Liver (tissue), 9 donors: ENCODE results near the gene RIN1. TPM values are rescaled to one million over a fixed set of nuclear protein-coding genes. Genes with fewer than 3 reads are reported as not detected.

ENCODE experiments used
- DNase-seq: peaks from one replicate; pipeline ENCODE4 v3.0.0-alpha.2; 2017; ENCODE audit warnings: low spot score
- H3K27ac ChIP-seq, 2 donors: one replicate each; pipeline ENCODE4 v1.7.0; 2013; ENCODE audit warnings: inconsistent platforms in 2 of 2, low read length in 2 of 2, control low read depth in 1 of 2, low read depth in 1 of 2, mild to moderate bottlenecking in 1 of 2
- H3K27me3 ChIP-seq, 4 donors: one replicate each; pipeline versions ENCODE4 v1.6.1 to v1.7.0; 2013; ENCODE audit warnings: low read length in 3 of 4, inconsistent platforms in 1 of 4, mild to moderate bottlenecking in 1 of 4, moderate library complexity in 1 of 4; ENCODE audit not compliant: control insufficient read depth in 4 of 4, insufficient read depth in 4 of 4
- H3K36me3 ChIP-seq, 4 donors: one replicate each; pipeline versions ENCODE4 v1.6.1 to v1.7.0; 2013; ENCODE audit warnings: low read length in 3 of 4, mild to moderate bottlenecking in 3 of 4, low read depth in 1 of 4, moderate library complexity in 1 of 4; ENCODE audit not compliant: control insufficient read depth in 4 of 4, insufficient read depth in 3 of 4
- H3K4me1 ChIP-seq, 4 donors: one replicate each; pipeline versions ENCODE4 v1.6.1 to v1.7.0; 2013; ENCODE audit warnings: low read length in 3 of 4, mild to moderate bottlenecking in 3 of 4, moderate library complexity in 1 of 4; ENCODE audit not compliant: control insufficient read depth in 4 of 4, insufficient read depth in 4 of 4
- H3K4me3 ChIP-seq, 3 donors: one replicate each; pipeline versions ENCODE4 v1.6.1 to v1.7.0; 2013; ENCODE audit warnings: low read length in 3 of 3, control low read depth in 1 of 3, low read depth in 1 of 3, mild to moderate bottlenecking in 1 of 3
- H3K9ac ChIP-seq, 2 donors: one replicate each; pipeline ENCODE4 v1.7.0; 2013; ENCODE audit warnings: low read length in 2 of 2, mild to moderate bottlenecking in 2 of 2, moderate library complexity in 2 of 2, control low read depth in 1 of 2, low read depth in 1 of 2
- H3K9me3 ChIP-seq, 4 donors: one replicate each; pipeline versions ENCODE4 v1.6.1 to v1.7.0; 2013; ENCODE audit warnings: low read length in 3 of 4; ENCODE audit not compliant: control insufficient read depth in 4 of 4
- EGR1 ChIP-seq, 2 donors: IDR thresholded peaks; 2 replicates each; pipeline ENCODE4 v1.6.1; 2016 to 2018; ENCODE audit warnings: antibody characterized with exemption in 2 of 2, low read depth in 2 of 2
- FOXA1 ChIP-seq: IDR thresholded peaks from 2 replicates; pipeline ENCODE4 v1.6.1; 2016; ENCODE audit warnings: antibody characterized with exemption
- FOXA2 ChIP-seq: IDR thresholded peaks from 2 replicates; pipeline ENCODE4 v1.6.1; 2016; ENCODE audit warnings: antibody characterized with exemption
- GABPA ChIP-seq, 2 donors: IDR thresholded peaks in 1 of 2; conservative IDR thresholded peaks in 1 of 2; 2 replicates each; pipeline ENCODE4 v1.6.1; 2016; ENCODE audit warnings: antibody characterized with exemption in 2 of 2, mild to moderate bottlenecking in 1 of 2, moderate library complexity in 1 of 2
- HNF4A ChIP-seq, 2 donors: conservative IDR thresholded peaks; 2 replicates each; pipeline ENCODE4 v1.6.1; 2016; ENCODE audit warnings: antibody characterized with exemption in 2 of 2, mild to moderate bottlenecking in 2 of 2
- HNF4G ChIP-seq: IDR thresholded peaks from 2 replicates; pipeline ENCODE4 v1.6.1; 2016; ENCODE audit warnings: antibody characterized with exemption
- JUND ChIP-seq, 2 donors: IDR thresholded peaks; 2 replicates each; pipeline ENCODE4 v1.6.1; 2016; ENCODE audit warnings: antibody characterized with exemption in 2 of 2
- NR2F2 ChIP-seq: IDR thresholded peaks from 2 replicates; pipeline ENCODE4 v1.6.1; 2016; ENCODE audit warnings: antibody characterized with exemption
- RAD21 ChIP-seq, 2 donors: IDR thresholded peaks; 2 replicates each; pipeline ENCODE4 v1.6.1; 2016; ENCODE audit warnings: antibody characterized with exemption in 2 of 2, mild to moderate bottlenecking in 2 of 2
- RXRA ChIP-seq, 2 donors: IDR thresholded peaks; 2 replicates each; pipeline ENCODE4 v1.6.1; 2017 to 2018; ENCODE audit warnings: antibody characterized with exemption in 2 of 2, mild to moderate bottlenecking in 1 of 2
- SP1 ChIP-seq: IDR thresholded peaks from 2 replicates; pipeline ENCODE4 v1.6.1; 2018; ENCODE audit warnings: antibody characterized with exemption, mild to moderate bottlenecking
- TAF1 ChIP-seq: conservative IDR thresholded peaks from 2 replicates; pipeline ENCODE4 v1.6.1; 2016; ENCODE audit warnings: antibody characterized with exemption, mild to moderate bottlenecking
- YY1 ChIP-seq: IDR thresholded peaks from 2 replicates; pipeline ENCODE4 v1.6.1; 2016; ENCODE audit warnings: antibody characterized with exemption, mild to moderate bottlenecking
- WGBS: extraction: QIAGEN DNeasy Blood & Tissue Kit; methylation state at CpG from one replicate; pipeline ENCODE4 v1.1.7; 2013; 5-methylcytosine and 5-hydroxymethylcytosine counted together
- polyA plus RNA-seq, 2 donors: library from polyadenylated mRNA; stranded (reverse) in 1 of 2; unstranded in 1 of 2; fragments of 200-250 nt in 1 of 2; fragments of >200 nt in 1 of 2; fragmentation: Nextera tagmentation in 1 of 2; extraction: Ambion mirVana in 1 of 2; gene quantifications; one replicate each; pipeline versions ENCODE4 v1.2.1 to v1.2.3, GENCODE V29; 2013 to 2015
- total RNA-seq, 2 donors: library from RNA; depleted of rRNA; stranded (reverse); fragments of >200 nt; gene quantifications; one replicate each; pipeline ENCODE4 v1.2.3, GENCODE V29; 2014
- TF ChIP-seq, protein P1 (sequence below): IDR thresholded peaks from 2 replicates; pipeline ENCODE4 v1.6.1; 2016; ENCODE audit warnings: antibody characterized with exemption
- TF ChIP-seq, protein P2 (sequence below): IDR thresholded peaks from 2 replicates; pipeline ENCODE4 v1.6.1; 2016; ENCODE audit warnings: antibody characterized with exemption, mild to moderate bottlenecking
- TF ChIP-seq, protein P3 (sequence below): IDR thresholded peaks from 2 replicates; pipeline ENCODE4 v1.6.1; 2016; ENCODE audit warnings: antibody characterized with exemption
- TF ChIP-seq, protein P4 (sequence below): fragments of 150-350 bp; IDR thresholded peaks from 2 replicates; pipeline ENCODE4 v1.5.1; 2017; ENCODE audit warnings: improper control_type of control experiment, low read depth, low read length; ENCODE audit not compliant: missing input control
- TF ChIP-seq, protein P5 (sequence below): IDR thresholded peaks from 2 replicates; pipeline ENCODE4 v1.6.1; 2016; ENCODE audit warnings: antibody characterized with exemption
- donor health status: healthy.
- donor health status: healthy.
- donor health status: healthy.
- donor health status: healthy.
- donor health status: healthy.

Gene RIN1
- total and polyA plus RNA-seq, 4 donors = 0.11 to 1.1 (median 0.53) TPM

DNA sequence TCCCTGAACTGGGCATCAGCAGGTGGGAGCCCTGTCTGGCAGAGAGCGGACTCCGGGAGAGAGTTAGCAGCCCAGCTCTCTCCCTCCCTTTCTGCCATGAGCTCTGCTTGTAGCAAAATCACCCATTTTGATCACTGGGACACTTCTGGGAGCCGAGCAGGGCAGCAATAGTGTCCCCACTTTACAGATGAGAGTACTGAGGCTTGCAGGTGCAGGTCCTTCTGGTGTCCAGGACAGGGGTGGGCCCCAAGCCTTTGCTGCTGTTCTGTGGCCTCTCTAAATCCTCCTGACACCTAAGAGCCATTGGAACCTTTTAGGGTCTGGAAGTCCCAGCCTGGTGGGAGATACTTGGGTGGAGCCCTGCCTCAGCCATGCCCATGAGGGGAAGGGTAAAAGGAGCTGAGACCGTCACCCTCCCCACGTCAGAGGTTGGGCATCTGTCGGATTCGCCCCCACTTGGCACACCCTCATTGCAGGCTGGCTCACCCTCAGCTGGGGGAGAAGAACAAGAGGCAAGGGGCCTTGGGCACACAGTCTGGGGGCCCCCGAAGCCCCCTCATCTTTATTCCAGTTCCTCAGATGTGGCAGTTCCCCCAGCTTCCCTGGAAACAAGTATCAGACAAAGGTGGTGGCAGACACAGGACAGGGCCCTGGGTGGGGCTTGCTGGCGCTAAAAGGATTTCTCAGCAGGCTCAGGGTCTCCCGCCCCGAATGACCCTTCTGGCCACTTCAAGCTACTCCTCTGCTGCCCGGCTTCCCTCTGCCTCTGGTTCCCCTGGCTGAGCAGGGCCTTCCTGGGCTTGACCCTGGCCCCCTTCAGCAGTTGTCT, 4.5 kb downstream of the RIN1 start:
- Histone ChIP-seq H3K27ac (no peak overlapping the region), H3K4me3 (no peak overlapping the region), H3K4me1 (peaks cover 4 to 25% (median 12%) of the 10 kb centered on the region in 4 donors), H3K36me3 (no peaks in the 10 kb centered on the region), H3K27me3 (no peaks in the 10 kb centered on the region), H3K9ac (no peak overlapping the region), H3K9me3 (no peaks in the 10 kb centered on the region)
- TF ChIP-seq TAF1 (no peak), RXRA (IDR thresholded peaks at IDR 0.05) (no peak), YY1 (no peak)
- no peak for DNase-seq
- WGBS = 93% methylated on average over 12 of the region's 12 CpGs

DNA sequence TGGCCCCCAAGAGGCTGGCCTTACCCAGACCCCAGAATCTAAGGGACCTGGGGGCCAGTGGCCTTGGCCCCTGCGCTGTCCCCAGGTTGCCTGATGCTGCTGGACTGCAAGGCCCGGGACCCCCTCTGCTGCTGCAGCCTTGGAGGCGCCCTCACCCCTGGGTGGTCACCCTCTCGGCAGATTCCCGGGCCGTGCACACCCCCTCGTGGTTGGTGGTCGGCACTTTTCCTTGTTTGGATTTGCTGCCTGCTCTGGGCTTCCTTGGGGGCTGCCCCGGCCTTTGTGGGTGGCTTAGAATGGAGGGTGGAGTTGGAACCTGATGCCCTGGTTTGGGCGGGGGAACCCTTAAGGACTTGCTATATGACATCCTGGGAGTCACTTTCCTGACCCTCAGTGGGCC, 5.3 kb downstream of the RIN1 start:
- Histone ChIP-seq H3K4me3 (no peak overlapping the region), H3K27me3 (no peaks in the 10 kb centered on the region), H3K36me3 (no peaks in the 10 kb centered on the region), H3K4me1 (peaks cover 2 to 17% (median 5%) of the 10 kb centered on the region in 4 donors), H3K9me3 (no peaks in the 10 kb centered on the region), H3K27ac (no peak overlapping the region), H3K9ac (no peak overlapping the region)
- DNase-seq = no peak
- TF ChIP-seq, protein P1, sequence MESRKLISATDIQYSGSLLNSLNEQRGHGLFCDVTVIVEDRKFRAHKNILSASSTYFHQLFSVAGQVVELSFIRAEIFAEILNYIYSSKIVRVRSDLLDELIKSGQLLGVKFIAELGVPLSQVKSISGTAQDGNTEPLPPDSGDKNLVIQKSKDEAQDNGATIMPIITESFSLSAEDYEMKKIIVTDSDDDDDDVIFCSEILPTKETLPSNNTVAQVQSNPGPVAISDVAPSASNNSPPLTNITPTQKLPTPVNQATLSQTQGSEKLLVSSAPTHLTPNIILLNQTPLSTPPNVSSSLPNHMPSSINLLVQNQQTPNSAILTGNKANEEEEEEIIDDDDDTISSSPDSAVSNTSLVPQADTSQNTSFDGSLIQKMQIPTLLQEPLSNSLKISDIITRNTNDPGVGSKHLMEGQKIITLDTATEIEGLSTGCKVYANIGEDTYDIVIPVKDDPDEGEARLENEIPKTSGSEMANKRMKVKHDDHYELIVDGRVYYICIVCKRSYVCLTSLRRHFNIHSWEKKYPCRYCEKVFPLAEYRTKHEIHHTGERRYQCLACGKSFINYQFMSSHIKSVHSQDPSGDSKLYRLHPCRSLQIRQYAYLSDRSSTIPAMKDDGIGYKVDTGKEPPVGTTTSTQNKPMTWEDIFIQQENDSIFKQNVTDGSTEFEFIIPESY = no peak
- no peak for TF ChIP-seq YY1
- TF ChIP-seq, protein P2, sequence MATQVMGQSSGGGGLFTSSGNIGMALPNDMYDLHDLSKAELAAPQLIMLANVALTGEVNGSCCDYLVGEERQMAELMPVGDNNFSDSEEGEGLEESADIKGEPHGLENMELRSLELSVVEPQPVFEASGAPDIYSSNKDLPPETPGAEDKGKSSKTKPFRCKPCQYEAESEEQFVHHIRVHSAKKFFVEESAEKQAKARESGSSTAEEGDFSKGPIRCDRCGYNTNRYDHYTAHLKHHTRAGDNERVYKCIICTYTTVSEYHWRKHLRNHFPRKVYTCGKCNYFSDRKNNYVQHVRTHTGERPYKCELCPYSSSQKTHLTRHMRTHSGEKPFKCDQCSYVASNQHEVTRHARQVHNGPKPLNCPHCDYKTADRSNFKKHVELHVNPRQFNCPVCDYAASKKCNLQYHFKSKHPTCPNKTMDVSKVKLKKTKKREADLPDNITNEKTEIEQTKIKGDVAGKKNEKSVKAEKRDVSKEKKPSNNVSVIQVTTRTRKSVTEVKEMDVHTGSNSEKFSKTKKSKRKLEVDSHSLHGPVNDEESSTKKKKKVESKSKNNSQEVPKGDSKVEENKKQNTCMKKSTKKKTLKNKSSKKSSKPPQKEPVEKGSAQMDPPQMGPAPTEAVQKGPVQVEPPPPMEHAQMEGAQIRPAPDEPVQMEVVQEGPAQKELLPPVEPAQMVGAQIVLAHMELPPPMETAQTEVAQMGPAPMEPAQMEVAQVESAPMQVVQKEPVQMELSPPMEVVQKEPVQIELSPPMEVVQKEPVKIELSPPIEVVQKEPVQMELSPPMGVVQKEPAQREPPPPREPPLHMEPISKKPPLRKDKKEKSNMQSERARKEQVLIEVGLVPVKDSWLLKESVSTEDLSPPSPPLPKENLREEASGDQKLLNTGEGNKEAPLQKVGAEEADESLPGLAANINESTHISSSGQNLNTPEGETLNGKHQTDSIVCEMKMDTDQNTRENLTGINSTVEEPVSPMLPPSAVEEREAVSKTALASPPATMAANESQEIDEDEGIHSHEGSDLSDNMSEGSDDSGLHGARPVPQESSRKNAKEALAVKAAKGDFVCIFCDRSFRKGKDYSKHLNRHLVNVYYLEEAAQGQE = no peak
- TF ChIP-seq, protein P3, sequence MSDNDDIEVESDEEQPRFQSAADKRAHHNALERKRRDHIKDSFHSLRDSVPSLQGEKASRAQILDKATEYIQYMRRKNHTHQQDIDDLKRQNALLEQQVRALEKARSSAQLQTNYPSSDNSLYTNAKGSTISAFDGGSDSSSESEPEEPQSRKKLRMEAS = no peak
- TF ChIP-seq HNF4G = no peak
- no peak for TF ChIP-seq TAF1
- no peak for TF ChIP-seq GABPA (IDR thresholded peaks at IDR 0.05 in 1 of 2, conservative IDR thresholded peaks at IDR 0.05 in 1 of 2)
- no peak for TF ChIP-seq RAD21 (IDR thresholded peaks at IDR 0.05)
- TF ChIP-seq RXRA (IDR thresholded peaks at IDR 0.05) = no peak
- TF ChIP-seq NR2F2 = no peak
- TF ChIP-seq HNF4A (conservative IDR thresholded peaks at IDR 0.05) = no peak
- no peak for TF ChIP-seq SP1
- TF ChIP-seq, protein P4, sequence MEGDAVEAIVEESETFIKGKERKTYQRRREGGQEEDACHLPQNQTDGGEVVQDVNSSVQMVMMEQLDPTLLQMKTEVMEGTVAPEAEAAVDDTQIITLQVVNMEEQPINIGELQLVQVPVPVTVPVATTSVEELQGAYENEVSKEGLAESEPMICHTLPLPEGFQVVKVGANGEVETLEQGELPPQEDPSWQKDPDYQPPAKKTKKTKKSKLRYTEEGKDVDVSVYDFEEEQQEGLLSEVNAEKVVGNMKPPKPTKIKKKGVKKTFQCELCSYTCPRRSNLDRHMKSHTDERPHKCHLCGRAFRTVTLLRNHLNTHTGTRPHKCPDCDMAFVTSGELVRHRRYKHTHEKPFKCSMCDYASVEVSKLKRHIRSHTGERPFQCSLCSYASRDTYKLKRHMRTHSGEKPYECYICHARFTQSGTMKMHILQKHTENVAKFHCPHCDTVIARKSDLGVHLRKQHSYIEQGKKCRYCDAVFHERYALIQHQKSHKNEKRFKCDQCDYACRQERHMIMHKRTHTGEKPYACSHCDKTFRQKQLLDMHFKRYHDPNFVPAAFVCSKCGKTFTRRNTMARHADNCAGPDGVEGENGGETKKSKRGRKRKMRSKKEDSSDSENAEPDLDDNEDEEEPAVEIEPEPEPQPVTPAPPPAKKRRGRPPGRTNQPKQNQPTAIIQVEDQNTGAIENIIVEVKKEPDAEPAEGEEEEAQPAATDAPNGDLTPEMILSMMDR = no peak
- TF ChIP-seq FOXA1 = no peak
- no peak for TF ChIP-seq FOXA2
- no peak for TF ChIP-seq EGR1 (IDR thresholded peaks at IDR 0.05; ENCODE audit: low read depth in 2 of 2)
- TF ChIP-seq, protein P5, sequence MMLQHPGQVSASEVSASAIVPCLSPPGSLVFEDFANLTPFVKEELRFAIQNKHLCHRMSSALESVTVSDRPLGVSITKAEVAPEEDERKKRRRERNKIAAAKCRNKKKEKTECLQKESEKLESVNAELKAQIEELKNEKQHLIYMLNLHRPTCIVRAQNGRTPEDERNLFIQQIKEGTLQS = no peak
- TF ChIP-seq JUND (IDR thresholded peaks at IDR 0.05) = no peak
- WGBS = 79% methylated on average over 10 of the region's 10 CpGs
